HuH-7 (cell line): ENCODE data around the gene FUOM.
"Not testable (repeated sequence)": the region's sequence is repeated elsewhere in the genome, so short reads cannot be mapped to it uniquely, and the experiment has no call there.

Experiments used
- DNase-seq: peaks from one replicate; pipeline ENCODE4 v3.0.0; 2011; ENCODE audit warnings: low spot score

Gene FUOM

GRCh38 chr10:133329491-133330202 is 28.2 kb downstream of the FUOM start:
- DNase-seq: peak; percentile 93

- DNase-seq: no peak
Measured at GRCh38 chr10:133328358-133329343, 29.2 kb downstream of the FUOM start.

GRCh38 chr10:133327651-133328357 is 30.0 kb downstream of the FUOM start:
- no peak for DNase-seq

GRCh38 chr10:133326745-133327650 is 30.8 kb downstream of the FUOM start:
- DNase-seq: no peak

- DNase-seq: no peak
Measured at GRCh38 chr10:133326223-133326551, 31.6 kb downstream of the FUOM start.

- no peak for DNase-seq
Measured at GRCh38 chr10:133325440-133326222, 32.2 kb downstream of the FUOM start.

- no peak for DNase-seq
Measured at GRCh38 chr10:133324857-133325260, 33.0 kb downstream of the FUOM start.

- DNase-seq: peak; percentile 93
Measured at GRCh38 chr10:133324198-133324792, 33.5 kb downstream of the FUOM start.

- not testable (repeated sequence) for DNase-seq
Measured at GRCh38 chr10:133322064-133322709, 35.6 kb downstream of the FUOM start.

- not testable (repeated sequence) for DNase-seq
Measured at GRCh38 chr10:133320852-133321422, 36.9 kb downstream of the FUOM start.

- DNase-seq: peak; percentile 86
Measured at GRCh38 chr10:133318494-133319127, 39.2 kb downstream of the FUOM start.

- no peak for DNase-seq
Measured at GRCh38 chr10:133316732-133317131, 41.1 kb downstream of the FUOM start.

- DNase-seq: no peak
Measured at GRCh38 chr10:133316266-133316665, 41.6 kb downstream of the FUOM start.

GRCh38 chr10:133315847-133316246 is 42.0 kb downstream of the FUOM start:
- DNase-seq: no peak

GRCh38 chr10:133314911-133315310 is 42.9 kb downstream of the FUOM start:
- no peak for DNase-seq

GRCh38 chr10:133313192-133313591 is 44.6 kb downstream of the FUOM start:
- DNase-seq: no peak

- no peak for DNase-seq
Measured at GRCh38 chr10:133312769-133313145, 45.1 kb downstream of the FUOM start.

- no peak for DNase-seq
Measured at GRCh38 chr10:133312016-133312768, 45.6 kb downstream of the FUOM start.
